GM12873 (cell line): Measurements from ENCODE around the gene PAPPA2.

ENCODE experiments used
- TF ChIP-seq, protein P1 (sequence below): IDR thresholded peaks from 2 replicates; pipeline ENCODE4 v1.5.1; 2012; ENCODE audit warnings: low read depth, mild to moderate bottlenecking, moderate library complexity, low read length, control low read depth; ENCODE audit not compliant: insufficient read depth; ENCODE audit errors: missing control alignments

The PAPPA2 gene

DNA sequence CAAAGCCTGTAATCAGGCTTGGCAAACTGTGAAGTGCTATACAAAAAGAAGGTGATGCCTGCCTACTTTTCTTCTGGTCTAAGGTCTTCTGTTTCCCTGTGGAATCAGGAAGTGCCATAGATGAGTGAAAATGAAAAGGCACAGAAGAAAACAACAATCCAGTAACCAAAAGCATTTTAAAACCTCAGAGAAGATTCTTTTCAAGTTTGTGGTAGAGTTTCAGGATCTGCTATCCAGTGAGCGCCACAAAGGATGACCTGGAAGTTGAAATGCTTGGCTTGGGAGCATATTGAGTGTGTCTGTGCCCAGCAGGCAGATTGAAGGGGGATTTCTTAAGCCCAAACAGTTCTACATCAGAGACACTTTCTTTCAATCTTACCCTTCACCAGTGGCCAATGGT is 272.2 kb downstream of the PAPPA2 start:
- TF ChIP-seq, protein P1, sequence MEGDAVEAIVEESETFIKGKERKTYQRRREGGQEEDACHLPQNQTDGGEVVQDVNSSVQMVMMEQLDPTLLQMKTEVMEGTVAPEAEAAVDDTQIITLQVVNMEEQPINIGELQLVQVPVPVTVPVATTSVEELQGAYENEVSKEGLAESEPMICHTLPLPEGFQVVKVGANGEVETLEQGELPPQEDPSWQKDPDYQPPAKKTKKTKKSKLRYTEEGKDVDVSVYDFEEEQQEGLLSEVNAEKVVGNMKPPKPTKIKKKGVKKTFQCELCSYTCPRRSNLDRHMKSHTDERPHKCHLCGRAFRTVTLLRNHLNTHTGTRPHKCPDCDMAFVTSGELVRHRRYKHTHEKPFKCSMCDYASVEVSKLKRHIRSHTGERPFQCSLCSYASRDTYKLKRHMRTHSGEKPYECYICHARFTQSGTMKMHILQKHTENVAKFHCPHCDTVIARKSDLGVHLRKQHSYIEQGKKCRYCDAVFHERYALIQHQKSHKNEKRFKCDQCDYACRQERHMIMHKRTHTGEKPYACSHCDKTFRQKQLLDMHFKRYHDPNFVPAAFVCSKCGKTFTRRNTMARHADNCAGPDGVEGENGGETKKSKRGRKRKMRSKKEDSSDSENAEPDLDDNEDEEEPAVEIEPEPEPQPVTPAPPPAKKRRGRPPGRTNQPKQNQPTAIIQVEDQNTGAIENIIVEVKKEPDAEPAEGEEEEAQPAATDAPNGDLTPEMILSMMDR = no peak

DNA sequence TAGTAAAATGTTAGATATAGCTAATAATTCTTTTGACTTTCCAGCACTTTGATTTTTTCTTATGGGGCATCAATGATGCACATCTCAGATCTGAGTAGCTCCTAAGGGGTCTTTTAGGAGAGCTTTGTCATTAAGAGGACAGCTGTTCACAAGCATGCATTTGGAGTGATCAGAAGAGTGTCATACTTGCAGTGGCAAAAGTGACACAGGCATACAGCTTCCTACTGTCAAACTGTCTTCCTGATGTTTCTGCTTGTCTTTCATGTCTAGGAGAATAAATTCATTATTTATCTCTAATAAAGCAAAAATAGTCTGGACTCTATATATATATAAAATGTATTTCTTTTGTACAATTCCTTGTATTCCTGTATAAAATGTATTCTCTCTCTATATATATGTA is 273.0 kb downstream of the PAPPA2 start:
- TF ChIP-seq, protein P1 = no peak

DNA sequence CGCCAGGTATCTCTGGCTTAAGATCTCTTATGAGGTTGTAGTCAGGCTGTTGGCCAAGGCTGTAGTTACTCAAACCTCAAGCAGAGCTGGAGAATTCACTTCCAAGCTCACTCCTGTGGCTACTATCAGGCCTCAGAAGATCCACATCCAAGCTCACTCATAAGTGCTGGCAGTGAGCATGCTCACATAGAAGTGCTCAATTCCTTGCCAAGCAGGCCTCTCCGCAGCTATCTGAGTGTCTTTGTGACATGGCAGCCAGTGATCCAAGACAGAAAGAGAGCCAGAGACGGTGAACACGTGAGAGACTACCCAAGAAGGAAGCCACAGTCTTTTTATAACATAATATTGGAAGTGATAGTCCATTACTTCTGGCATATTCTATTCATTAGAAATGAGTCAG is 278.2 kb downstream of the PAPPA2 start:
- TF ChIP-seq, protein P1 = no peak

DNA sequence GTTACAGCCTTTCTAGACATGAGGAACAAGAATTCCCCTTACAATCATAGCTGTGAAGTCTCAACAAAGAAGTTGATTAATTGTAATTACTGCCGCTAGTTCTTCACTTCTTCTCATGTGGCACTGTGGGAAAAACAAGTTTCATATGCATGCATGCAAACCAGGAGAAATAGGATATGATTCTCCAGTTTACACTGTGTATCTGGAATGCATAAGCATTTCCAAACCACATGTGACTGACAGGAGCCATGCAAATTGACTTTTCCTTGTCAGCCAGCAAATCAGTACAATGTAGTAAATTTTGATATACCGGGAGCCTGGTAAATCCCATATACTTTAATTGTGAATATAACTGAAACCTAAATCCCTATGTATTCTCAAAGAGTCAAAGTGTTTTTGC is 279.3 kb downstream of the PAPPA2 start:
- TF ChIP-seq, protein P1 = no peak

DNA sequence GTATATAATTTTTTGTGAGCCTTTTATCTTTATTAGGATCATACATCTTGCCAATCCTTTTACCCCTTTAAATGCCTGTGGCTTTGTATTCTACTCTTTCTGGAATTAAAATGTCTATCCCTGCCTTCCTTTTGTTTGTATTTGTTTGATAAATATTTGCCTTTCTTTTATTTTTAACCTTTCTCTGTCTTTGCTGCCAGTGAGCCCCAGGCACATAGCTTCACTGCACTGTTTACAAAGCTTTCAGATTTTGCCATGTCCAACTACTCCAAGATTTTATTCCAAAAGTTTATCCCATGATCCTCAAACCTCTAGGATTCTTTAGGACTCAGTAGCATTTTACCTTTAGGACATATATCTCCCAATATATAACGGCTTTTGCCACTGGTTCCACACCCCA is 281.2 kb downstream of the PAPPA2 start:
- TF ChIP-seq, protein P1 = no peak

DNA sequence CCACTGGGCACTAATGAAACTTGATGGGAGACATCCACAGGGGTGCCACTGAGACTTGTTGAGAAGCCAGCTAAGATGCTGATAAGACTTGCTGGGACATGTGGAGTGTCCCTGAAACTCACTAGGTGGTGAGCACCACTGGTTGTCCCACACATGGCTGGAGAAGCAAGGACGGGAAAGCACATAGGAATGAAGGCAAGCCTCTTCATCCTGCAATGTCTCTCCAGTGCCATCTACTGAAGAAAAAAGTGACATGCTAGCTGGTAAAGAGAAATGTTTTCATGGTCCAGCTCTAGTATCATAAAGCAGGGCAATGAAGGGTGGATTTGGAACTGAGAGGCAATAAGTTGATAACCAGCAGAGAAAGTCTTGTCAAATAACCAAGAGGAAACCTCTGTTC is 283.0 kb downstream of the PAPPA2 start:
- TF ChIP-seq, protein P1 = peak; percentile 34

DNA sequence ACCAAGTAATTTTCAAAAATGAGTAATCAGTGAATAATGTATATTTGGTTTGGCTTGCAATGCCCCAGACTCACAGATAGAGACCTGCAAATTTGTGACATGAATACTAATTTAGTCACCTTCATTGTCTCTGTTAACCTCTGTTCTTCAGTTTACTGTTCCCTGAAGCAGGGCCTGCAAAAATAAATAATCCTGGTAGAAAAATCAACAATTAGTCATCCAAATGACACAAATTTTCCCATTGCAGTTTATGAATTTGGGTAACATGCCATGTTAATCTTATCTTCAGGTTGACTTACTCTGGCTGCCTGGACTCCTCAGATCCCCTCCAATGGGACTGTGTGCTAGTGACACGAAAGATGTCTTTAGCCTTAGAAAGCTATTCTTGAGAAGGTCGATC is 289.5 kb downstream of the PAPPA2 start:
- TF ChIP-seq, protein P1 = no peak
